NK-92 (cell line): ENCODE results near the gene WNT3A.

Source experiments
- DNase-seq: peaks from one replicate; lab custom pipeline; 2025; ENCODE audit not compliant: unreplicated experiment; lab: John Stamatoyannopoulos, UW

WNT3A gene

GRCh38 chr1:228066416-228066815 lies 59.6 kb downstream of the WNT3A start:
- DNase-seq = no peak

GRCh38 chr1:228066891-228067654 lies 60.3 kb downstream of the WNT3A start:
- no peak for DNase-seq

GRCh38 chr1:228068359-228068758 lies 61.6 kb downstream of the WNT3A start:
- no peak for DNase-seq

GRCh38 chr1:228070173-228070572 lies 63.4 kb downstream of the WNT3A start:
- DNase-seq = no peak

- no peak for DNase-seq
Measured at GRCh38 chr1:228070851-228071250, 64.1 kb downstream of the WNT3A start.

GRCh38 chr1:228071839-228072657 lies 65.2 kb downstream of the WNT3A start:
- DNase-seq = no peak

GRCh38 chr1:228072658-228073043 lies 65.9 kb downstream of the WNT3A start:
- no peak for DNase-seq

GRCh38 chr1:228073061-228073856 lies 66.5 kb downstream of the WNT3A start:
- no peak for DNase-seq

GRCh38 chr1:228073857-228074545 lies 67.2 kb downstream of the WNT3A start:
- no peak for DNase-seq

- no peak for DNase-seq
Measured at GRCh38 chr1:228074954-228075730, 68.3 kb downstream of the WNT3A start.

GRCh38 chr1:228075801-228076271 lies 69.0 kb downstream of the WNT3A start:
- no peak for DNase-seq

GRCh38 chr1:228076796-228077430 lies 70.1 kb downstream of the WNT3A start:
- DNase-seq = no peak

- no peak for DNase-seq
Measured at GRCh38 chr1:228077565-228078330, 71.0 kb downstream of the WNT3A start.

- no peak for DNase-seq
Measured at GRCh38 chr1:228079013-228079412, 72.2 kb downstream of the WNT3A start.

- DNase-seq = no peak
Measured at GRCh38 chr1:228079601-228080263, 72.9 kb downstream of the WNT3A start.

GRCh38 chr1:228081144-228081543 lies 74.3 kb downstream of the WNT3A start:
- no peak for DNase-seq

- no peak for DNase-seq
Measured at GRCh38 chr1:228081578-228082213, 74.9 kb downstream of the WNT3A start.
